ENCODE results near the gene CAPZA1.
A peak's percentile ranks its signal among the peaks of the same experiment; 100 is the strongest.
"Not testable (repeated sequence)": the region's sequence is repeated elsewhere in the genome, so short reads cannot be mapped to it uniquely, and the experiment has no call there.

The CAPZA1 gene

DNA sequence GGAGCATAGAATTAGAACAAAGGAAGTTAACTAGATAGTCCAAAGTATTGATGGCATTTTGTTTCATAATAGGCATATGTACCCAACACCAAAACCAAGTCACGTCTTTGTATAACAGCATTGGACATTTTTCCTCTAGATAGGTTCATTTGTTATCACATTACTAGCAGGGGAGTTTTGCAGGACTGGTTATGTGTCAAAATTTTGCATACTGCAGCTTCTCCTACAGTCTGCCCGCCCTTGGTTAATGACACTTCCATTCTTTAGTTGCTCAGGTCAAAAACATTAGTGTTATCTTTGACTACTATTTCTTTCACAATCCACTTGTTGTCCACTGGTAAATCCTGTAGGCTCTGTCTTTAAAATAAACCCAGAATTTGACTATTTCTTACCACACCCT is 8.9 kb downstream of the CAPZA1 start:
- no peak for DNase-seq

GRCh38 chr1:112629256-112629655 is 9.6 kb downstream of the CAPZA1 start:
- DNase-seq, result no peak

DNA sequence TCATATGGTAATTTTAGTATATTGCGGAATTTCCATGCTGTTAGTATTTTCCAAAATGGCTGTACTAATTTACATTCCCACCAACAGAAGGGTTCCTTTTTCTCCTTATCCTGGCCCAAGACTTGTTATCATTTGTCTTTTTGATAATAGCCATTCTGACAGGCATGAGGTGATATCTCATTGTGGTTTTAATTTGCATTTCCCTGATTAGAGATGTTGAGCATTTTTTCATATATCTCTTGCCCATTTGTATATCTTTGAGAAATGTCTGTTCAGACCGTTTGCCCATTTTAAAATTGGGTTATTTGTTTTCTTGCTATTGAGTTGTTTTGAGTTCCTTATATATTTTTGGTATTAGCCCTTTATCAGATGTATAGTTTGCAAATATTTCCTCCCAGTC is 14.0 kb downstream of the CAPZA1 start:
- DNase-seq, result no peak

- DNase-seq, result no peak
Measured at GRCh38 chr1:112634367-112634766, 14.7 kb downstream of the CAPZA1 start.

DNA sequence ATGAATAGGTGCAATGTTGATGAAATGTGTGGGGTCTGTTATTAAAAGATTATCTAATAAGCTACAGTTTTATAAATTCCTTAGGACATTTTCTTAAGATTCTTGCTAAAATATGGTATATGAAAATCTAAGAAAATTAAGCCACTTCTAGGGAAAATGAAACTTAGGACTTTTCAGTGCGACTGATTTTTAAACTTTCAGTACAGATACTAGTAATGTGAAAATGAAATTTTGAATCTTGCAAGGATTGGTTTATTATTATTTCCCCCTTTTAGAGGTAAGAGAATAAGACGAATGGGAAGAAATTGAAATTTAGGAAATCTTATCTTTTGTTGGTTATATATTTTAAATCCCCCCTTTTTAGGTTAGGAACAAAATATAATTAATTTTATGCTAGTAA is 16.4 kb downstream of the CAPZA1 start:
- no peak for DNase-seq

GRCh38 chr1:112636597-112637253 is 17.1 kb downstream of the CAPZA1 start:
- no peak for DNase-seq

DNA sequence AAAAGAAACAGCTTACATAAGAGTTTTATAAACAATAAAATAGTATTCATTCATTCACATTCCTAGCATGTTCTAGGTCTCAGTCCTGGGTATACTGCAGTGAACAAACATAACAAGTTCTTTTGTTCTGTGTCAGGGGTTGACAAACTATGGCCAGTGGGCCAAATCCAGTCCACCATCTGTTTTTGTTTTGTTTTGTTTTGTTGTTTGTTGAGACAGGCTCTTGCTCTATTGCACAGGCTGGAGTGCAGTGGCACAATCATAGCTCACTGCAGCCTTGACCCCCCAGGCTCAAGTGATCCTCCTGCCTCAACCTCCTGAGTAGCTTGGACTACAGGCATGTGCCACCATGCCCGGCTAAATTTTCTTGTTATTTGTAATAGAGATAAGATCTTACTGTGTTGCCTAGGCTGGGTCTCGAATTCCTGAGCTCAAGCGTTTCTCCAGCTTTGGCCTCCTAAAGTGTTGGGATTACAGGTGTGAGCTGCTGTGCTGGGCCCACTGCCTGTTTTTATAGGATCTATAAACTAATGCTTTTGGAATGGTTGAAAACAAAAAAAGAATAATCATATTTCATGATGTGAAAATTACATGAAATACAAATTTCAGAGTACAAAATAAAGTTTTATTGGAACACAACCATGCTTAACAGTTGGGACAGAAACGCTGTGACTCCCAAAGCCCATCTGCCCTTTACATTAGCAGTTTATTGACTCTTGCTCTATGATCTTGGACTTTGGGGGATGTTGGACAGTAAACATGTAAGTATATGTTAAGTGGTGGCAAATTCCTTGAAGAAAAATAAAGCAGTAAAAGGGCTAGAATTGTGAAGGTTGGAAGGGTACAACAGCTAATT is 17.9 kb downstream of the CAPZA1 start:
- no peak for DNase-seq

GRCh38 chr1:112638110-112638428 is 18.4 kb downstream of the CAPZA1 start:
- no peak for DNase-seq

- not testable (repeated sequence) for DNase-seq
Measured at GRCh38 chr1:112640437-112640836, 20.8 kb downstream of the CAPZA1 start.

GRCh38 chr1:112643080-112643479 is 23.4 kb downstream of the CAPZA1 start:
- no peak for DNase-seq

- no peak for DNase-seq
Measured at GRCh38 chr1:112646225-112646624, 26.6 kb downstream of the CAPZA1 start.

GRCh38 chr1:112651205-112651604 is 31.6 kb downstream of the CAPZA1 start:
- no peak for DNase-seq

DNA sequence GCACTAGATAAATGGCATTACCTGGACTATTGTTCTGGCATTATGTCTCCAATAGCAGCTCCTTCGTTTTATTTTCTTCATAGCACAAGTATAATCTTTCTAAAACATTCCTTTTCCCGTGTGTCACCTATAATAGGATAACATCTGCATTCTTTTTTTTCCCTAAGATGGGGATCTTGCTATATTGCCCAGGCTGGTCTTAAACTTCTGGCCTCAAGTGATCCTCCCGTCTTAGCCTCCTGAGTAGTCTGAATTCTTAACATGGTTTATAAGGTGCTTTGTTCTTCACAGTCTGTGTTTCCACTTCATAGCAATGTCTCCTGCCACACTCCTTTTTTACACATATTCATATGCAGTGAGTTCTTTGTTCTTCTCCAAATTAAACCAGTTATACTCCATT is 46.2 kb downstream of the CAPZA1 start:
- DNase-seq, result no peak

DNA sequence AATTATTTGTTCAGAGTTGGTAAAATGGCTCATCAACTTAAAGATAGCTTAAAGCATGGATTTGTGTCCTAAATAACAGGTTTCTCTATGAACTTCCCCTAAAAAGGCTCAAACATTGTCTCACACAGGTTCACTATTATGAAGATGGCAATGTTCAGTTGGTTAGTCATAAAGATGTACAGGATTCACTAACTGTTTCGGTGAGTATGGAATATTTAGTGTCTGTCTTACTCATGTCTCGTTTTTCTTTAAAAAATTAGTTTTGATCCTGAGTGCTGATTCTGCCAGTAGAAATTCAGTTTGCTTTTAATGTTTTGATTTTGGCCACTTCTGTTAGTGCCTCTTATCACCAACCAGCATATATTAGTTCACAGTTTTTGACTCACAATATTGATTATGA is 47.3 kb downstream of the CAPZA1 start:
- no peak for DNase-seq

DNA sequence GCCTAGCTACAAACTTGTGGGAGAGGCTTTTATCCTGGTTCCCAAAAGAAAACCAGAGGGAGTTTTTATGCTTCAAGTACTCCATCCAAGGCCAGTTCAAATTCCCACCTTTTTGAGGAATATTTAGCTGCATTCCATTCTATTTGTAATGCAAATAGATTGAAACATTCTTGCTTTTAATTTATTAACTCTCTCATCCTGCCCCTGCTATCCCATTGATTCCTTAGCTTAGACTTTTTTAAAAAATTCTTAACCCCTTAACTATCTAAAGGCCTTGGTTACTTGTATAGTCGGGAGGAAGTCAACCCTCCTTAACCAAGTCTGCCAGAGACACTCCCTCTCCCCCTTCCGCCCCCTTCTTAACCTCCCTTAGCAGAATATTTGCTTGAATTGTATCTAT is 52.4 kb downstream of the CAPZA1 start:
- no peak for DNase-seq

GRCh38 chr1:112672842-112673241 is 53.2 kb downstream of the CAPZA1 start:
- no peak for DNase-seq

DNA sequence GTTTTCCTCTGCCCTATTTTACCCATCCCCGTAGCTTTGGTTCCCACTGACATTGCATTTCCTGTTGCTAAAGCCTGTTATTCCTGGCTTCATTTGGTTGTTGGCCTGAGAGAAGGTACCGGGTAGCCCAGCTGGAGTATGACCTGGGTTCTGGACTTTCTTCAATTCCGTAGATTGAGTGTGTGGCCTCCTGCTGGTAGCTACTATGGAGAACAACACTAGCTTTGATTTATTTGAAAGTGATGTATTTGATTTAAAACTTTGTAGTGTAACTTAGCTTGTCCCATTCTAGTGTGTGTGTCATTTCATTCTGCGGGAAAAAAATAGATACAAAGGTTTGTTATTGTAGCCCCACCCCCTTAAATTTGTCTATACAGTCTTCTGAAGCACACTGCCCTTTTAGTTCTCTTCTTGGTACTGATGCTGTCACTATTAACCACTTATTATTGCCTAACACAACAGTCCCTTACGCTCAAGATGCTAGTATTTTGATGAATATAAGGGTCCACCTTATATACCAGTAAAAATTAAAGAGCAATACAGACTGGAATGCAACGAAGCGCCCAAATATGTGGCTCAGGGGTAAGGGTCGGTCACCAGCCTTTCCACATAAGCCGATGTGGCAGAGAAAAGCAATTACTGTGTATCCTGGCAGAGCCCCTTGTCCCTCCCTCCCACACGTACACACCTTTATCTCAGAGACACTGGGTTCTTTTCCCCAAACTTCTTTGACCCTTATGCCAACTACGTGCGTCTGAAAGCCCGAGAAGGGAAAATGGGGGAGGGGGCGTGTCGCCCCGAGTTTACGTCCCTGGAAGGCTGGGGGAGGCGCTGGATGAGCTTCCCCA is 54.2 kb downstream of the CAPZA1 start:
- peak; percentile 47 for DNase-seq

DNA sequence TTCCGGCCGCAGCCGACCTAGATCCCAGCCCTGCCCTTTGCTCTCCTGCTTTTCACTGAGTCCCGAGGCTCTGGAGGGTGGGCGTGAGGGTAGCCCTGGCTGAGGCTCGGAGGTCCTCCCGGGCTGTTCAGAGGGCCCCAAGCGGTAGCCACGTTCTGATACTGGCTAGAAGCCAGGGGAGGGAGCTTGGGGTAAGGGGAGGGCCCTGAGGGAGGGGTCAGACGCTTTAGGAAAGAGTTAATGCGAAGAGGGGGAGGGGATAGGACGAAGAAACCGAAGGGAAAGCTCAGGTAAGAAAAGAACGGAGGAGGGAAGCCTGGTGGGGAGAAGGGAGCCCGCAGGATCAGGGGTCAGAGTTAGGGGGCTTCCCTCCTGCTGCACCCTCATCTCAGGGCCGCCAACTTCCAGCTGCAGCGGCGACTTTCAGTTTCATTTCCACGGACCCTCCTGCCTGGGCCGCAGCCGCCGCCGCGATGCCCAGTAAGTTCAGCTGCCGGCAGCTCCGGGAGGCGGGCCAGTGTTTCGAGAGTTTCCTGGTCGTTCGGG is 54.9 kb downstream of the CAPZA1 start, which contains the start of gene MOV10:
Gene MOV10, plus strand, starts transcription at position 220 of the 546 bp plus-strand sequence. Its CDS starts 254 bp downstream, at position 474.
- peak; percentile 84 for DNase-seq

DNA sequence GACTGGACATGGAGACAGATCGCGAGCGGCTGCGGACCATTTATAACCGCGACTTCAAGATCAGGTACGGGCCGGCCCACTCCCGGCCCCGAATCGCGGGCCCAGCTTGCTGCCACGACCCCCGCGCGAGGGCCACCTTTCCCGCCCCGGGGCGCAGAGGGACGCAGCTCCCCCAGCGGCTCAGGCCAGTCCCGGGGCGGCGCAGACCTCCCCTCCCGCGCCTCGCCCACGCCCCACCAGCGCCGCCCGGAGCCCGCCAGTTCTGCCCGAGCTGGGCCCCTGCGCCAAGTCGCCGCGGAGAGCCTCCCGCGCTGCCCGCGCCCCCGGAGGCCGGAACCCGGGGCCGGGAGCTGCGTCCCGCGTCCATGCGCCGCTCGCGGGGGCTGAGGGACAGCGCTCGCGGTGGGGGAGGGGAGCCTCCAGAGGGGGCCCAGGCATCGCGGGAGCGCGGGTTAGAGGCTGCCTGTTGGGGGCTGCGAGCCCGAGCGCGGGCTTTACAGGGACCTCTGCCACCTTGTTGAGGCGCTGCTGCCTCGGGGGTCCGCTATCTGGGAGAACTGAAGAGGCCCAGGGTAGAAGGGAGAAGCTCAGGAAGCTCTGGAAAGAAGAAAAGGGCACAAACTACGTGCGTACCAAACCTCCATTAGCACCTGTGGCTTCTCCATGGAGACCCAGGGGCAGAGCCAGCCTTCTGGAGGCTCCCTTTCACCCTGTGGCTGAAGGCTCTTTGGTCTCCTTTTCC is 55.5 kb downstream of the CAPZA1 start:
- peak; percentile 80 for DNase-seq

- no peak for DNase-seq
Measured at GRCh38 chr1:112675728-112676381, 56.2 kb downstream of the CAPZA1 start.

DNA sequence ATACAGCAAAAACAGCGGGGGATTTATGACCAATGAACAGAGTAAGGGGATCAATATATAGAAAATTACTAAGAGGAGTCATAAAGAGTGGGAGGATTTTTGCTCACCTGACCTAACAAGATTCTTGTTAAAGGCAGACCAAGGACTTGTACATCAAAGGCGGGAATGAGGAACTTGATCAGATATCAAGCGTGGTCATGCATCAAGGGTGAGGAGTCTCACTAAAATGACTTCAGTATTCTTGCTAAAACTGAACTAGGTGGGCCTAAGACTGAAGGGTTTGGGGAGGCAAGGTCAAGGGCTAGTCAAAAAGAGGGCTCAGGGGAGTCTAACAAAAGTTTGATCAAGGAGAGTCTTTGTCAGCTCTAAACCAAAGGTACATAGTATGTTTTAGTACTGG is 56.9 kb downstream of the CAPZA1 start:
- DNase-seq, result no peak

DNA sequence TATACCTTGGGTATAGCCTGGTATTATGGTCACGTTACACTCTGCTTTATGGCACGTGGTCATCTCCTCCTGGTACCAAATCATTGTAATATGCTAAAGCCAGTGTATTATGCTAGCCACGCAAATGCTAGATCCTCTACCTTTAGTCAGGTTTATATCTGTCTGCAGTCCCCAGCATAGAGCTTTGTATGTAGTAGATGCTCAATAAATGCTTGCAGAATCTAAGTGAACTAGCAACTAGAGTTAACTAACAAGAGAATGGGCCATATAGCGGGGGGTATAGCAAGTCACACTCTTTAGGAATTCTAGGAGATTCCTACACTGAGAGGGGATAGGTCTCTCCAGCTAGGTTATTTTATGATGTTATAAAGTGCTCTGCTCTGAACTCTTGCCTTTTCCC is 57.9 kb downstream of the CAPZA1 start:
- no peak for DNase-seq
